OCI-LY7 (cell line): ENCODE results near the gene AEN. TPM values are rescaled to one million over a fixed set of nuclear protein-coding genes. Genes with fewer than 3 reads are reported as not detected.
A peak's percentile ranks its signal among the peaks of the same experiment; 100 is the strongest.

Experiments
- BruUV-seq: library from RNA; stranded (reverse); fragments of 400-500 nt; replicated peaks from 2 replicates; lab custom pipeline; 2021; lab: Mats Ljungman, UMichigan
- CTCF ChIA-PET: fragments of 300-600 bp; sonication (Branson Sonifier 250); formaldehyde crosslinking; loops from one replicate; lab custom pipeline; 2022; ENCODE audit warnings: antibody characterized with exemption; ENCODE audit not compliant: unreplicated experiment; lab: Charles Lee
- POLR2A ChIA-PET: fragments of 300-600 bp; sonication (Branson Sonifier 250); formaldehyde crosslinking; loops from one replicate; lab custom pipeline; 2022; ENCODE audit warnings: antibody characterized with exemption; lab: Charles Lee
- DNase-seq: peaks from one replicate; pipeline ENCODE4 v3.0.0-alpha.2; 2015; ENCODE audit warnings: low spot score
- H2AFZ ChIP-seq: fragments of 200-600 bp; sonication (generic), shearing (Covaris generic); 2 replicates; pipeline ENCODE4 v1.6.1; 2014; ENCODE audit warnings: mild to moderate bottlenecking, antibody characterized with exemption, low read length, moderate library complexity
- H3K27ac ChIP-seq: fragments of 200-600 bp; sonication (generic); 2 replicates; pipeline ENCODE4 v1.5.1; 2014; ENCODE audit warnings: mixed run types, low read depth, mild to moderate bottlenecking, moderate library complexity, low read length, inconsistent platforms; ENCODE audit not compliant: poor library complexity, severe bottlenecking
- H3K36me3 ChIP-seq: fragments of 200-600 bp; sonication (generic); 2 replicates; pipeline ENCODE4 v1.6.1; 2014; ENCODE audit warnings: mild to moderate bottlenecking, antibody characterized with exemption, low read length, moderate library complexity, mixed read lengths; ENCODE audit not compliant: insufficient read depth
- H3K4me1 ChIP-seq: fragments of 200-600 bp; sonication (generic); 2 replicates; pipeline ENCODE4 v1.5.1; 2014; ENCODE audit warnings: mild to moderate bottlenecking, low read length; ENCODE audit not compliant: insufficient read depth, poor library complexity, severe bottlenecking
- H3K4me2 ChIP-seq: fragments of 200-600 bp; sonication (generic); 2 replicates; pipeline ENCODE4 v1.6.1; 2014; ENCODE audit warnings: mild to moderate bottlenecking, low read length
- H3K4me3 ChIP-seq: fragments of 200-600 bp; sonication (generic); 2 replicates; pipeline ENCODE4 v1.5.1; 2014; ENCODE audit warnings: mild to moderate bottlenecking, low read depth, low read length; ENCODE audit not compliant: poor library complexity, severe bottlenecking
- H3K79me2 ChIP-seq: fragments of 200-600 bp; sonication (generic); 2 replicates; pipeline ENCODE4 v1.6.1; 2016; ENCODE audit warnings: low read depth, mild to moderate bottlenecking, low read length, moderate library complexity, mixed read lengths; ENCODE audit not compliant: insufficient read depth
- H3K9me2 ChIP-seq: fragments of 200-600 bp; sonication (generic); 2 replicates; pipeline ENCODE4 v1.6.1; 2016; ENCODE audit warnings: mild to moderate bottlenecking, low read length, mixed read lengths; ENCODE audit not compliant: insufficient read depth
- H3K9me3 ChIP-seq: fragments of 200-600 bp; sonication (generic); 2 replicates; pipeline ENCODE4 v1.6.1; 2014; ENCODE audit warnings: mild to moderate bottlenecking, mixed run types, low read length, mixed read lengths
- H4K20me1 ChIP-seq: fragments of 200-600 bp; sonication (generic); 2 replicates; pipeline ENCODE4 v1.6.1; 2014; ENCODE audit warnings: mild to moderate bottlenecking, antibody characterized with exemption, low read length, moderate library complexity, mixed read lengths; ENCODE audit not compliant: insufficient read depth
- EZH2phosphoT487 ChIP-seq: fragments of 200-600 bp; sonication (generic); IDR thresholded peaks from 2 replicates; pipeline ENCODE4 v1.6.1; 2018; ENCODE audit warnings: low read depth, borderline replicate concordance, mild to moderate bottlenecking, mixed run types, antibody characterized with exemption, low read length, moderate library complexity, mixed read lengths
- intact Hi-C: fragments of 100-400 bp; cut with micrococcal nuclease; formaldehyde crosslinking; loops from one replicate; pipeline ENCODE4 v1.10.0; 2022; ENCODE audit not compliant: unreplicated experiment
- total RNA-seq, 2 experiments: library from RNA; depleted of rRNA in 1 of 2; stranded (reverse); fragments of >200 nt in 1 of 2; shearing (Covaris generic) in 1 of 2; gene quantifications; 2 replicates each; pipeline ENCODE4 v1.2.3, GENCODE V29; 2014 to 2022
- TF ChIP-seq, protein P1 (sequence below): fragments of 200-600 bp; sonication (generic); conservative IDR thresholded peaks from 2 replicates; pipeline ENCODE4 v1.5.1; 2014; ENCODE audit warnings: mild to moderate bottlenecking, antibody characterized with exemption, low read length, moderate library complexity, mixed read lengths

AEN gene
- total RNA-seq, 2 experiments from 2014 or later = 43.1 to 66.6 TPM

DNA sequence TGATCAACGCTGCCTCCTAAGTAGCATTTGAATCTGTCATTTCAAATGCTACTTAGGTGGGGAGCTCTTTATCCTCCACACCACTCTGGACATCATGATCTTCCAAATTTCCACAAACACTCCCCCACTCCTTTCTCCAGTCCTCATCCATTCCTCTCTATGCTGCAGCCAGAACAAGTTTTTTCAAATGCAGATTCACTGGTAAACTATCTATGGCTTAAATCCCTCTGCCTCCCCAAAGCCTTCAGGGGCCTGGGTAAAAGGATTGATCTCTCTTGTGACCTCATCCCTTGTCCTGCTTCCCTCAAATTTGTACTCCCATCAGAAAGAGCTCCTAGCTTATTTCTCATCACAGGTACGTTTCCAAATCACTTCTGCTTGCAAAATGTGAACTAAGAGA lies 1.3 kb upstream of the AEN start:
- H4K20me1 ChIP-seq = peaks cover 26% of the 10 kb centered on the region
- DNase-seq = no peak
- CTCF ChIA-PET = no interaction called here

DNA sequence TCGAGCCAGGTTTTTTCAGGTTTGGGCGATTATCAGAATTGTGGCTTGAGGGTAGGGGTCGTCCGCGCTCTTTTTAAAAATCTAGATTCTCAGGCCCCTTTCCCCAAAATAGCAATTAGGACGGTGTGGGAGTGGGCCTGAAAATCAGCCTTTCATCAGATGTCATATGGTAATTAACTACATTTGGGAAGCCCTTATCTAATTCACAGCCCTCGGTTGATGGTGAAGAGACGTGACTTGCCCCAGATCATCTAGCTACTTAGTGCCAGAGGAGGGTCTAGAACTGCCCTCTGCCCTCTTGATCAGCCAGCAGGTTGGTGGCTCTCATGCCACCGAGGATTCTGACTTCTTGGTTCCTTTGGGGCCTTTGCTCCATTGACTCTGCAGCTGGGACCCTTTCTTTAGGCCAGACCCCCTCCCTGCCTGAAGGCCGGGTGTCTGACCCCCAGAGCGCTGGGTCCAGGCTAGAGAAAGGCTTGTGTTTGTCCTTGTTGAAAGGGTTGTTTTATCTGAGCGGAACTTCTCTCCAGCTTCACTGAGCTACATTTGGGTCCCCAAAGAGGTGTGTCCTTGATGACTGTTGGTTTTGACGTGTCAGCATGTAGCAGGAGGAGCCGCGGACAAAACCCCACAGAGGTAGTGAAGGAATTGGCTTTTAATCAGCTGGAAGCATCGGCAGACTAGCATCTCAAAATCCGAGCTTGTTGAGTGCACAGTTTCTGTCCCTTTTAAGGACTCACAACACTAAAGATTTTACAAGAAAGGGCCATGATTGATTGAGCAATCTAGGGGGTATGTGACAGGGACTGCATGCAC lies 857 bp downstream of the AEN start:
- ChIA-PET CTCF (interaction anchor here (1.0 kb wide), 1 partner anchor 13 kb away, joined by 3 read pairs; no protein-coding TSS in a partner anchor), POLR2A (interaction anchor here (0.8 to 2.0 kb wide), 4 partner anchors 14 to 155 kb away, joined by 3 to 5 read pairs (median 4); partner anchors contain the start of genes ISG20, MRPL46 and MRPS11)
- H3K9me3 ChIP-seq = no peaks in the 10 kb centered on the region
- H3K9me2 ChIP-seq = no peaks in the 10 kb centered on the region
- peaks cover 58% of the 10 kb centered on the region for H3K79me2 ChIP-seq
- TF ChIP-seq, protein P1, sequence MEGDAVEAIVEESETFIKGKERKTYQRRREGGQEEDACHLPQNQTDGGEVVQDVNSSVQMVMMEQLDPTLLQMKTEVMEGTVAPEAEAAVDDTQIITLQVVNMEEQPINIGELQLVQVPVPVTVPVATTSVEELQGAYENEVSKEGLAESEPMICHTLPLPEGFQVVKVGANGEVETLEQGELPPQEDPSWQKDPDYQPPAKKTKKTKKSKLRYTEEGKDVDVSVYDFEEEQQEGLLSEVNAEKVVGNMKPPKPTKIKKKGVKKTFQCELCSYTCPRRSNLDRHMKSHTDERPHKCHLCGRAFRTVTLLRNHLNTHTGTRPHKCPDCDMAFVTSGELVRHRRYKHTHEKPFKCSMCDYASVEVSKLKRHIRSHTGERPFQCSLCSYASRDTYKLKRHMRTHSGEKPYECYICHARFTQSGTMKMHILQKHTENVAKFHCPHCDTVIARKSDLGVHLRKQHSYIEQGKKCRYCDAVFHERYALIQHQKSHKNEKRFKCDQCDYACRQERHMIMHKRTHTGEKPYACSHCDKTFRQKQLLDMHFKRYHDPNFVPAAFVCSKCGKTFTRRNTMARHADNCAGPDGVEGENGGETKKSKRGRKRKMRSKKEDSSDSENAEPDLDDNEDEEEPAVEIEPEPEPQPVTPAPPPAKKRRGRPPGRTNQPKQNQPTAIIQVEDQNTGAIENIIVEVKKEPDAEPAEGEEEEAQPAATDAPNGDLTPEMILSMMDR = no peak
- TF ChIP-seq EZH2phosphoT487 = no peak
- H2AFZ ChIP-seq = peak overlapping the region; percentile 65; the same call in 1 of the 2 replicates
- peaks cover 35% of the 10 kb centered on the region for H4K20me1 ChIP-seq
- H3K4me3 ChIP-seq = peak overlapping the region; percentile 99
- peaks cover 45% of the 10 kb centered on the region for H3K4me1 ChIP-seq
- TSS peak; percentile 74 for BruUV-seq
- H3K27ac ChIP-seq = peak overlapping the region; percentile 73
- DNase-seq = peak; percentile 65
- peak overlapping the region; percentile 94 for H3K4me2 ChIP-seq
- intact Hi-C loops = loop anchor here (2.0 to 10.0 kb wide), 6 partner anchors 75 to 463 kb away; partner anchors contain the start of genes ABHD2, DET1, MRPL46 and MRPS11
- H3K36me3 ChIP-seq = peaks cover 43% of the 10 kb centered on the region

More for the DNA sequence above, 1.3 kb upstream of the AEN start:
- Histone ChIP-seq H3K4me2 (no peak overlapping the region), H3K4me1 (peaks cover 31% of the 10 kb centered on the region), H3K36me3 (peaks cover 24% of the 10 kb centered on the region), H3K79me2 (peaks cover 37% of the 10 kb centered on the region), H3K9me3 (no peaks in the 10 kb centered on the region), H2AFZ (peak overlapping the region; percentile 58; the same call in 1 of the 2 replicates), H3K27ac (no peak overlapping the region), H3K4me3 (no peak overlapping the region), H3K9me2 (no peaks in the 10 kb centered on the region)
- POLR2A ChIA-PET = interaction anchor here (1.3 to 1.4 kb wide), 2 partner anchors 9 to 12 kb away, joined by 3 to 5 read pairs; no protein-coding TSS in a partner anchor
- intact Hi-C loops = loop anchor here (2.0 to 10.0 kb wide), 5 partner anchors 72 to 465 kb away; partner anchors contain the start of genes ABHD2, DET1, MRPL46 and MRPS11
- BruUV-seq = no TSS peak
- TF ChIP-seq EZH2phosphoT487 = no peak
- TF ChIP-seq, protein P1 = no peak
